Heart right ventricle (tissue), 16 donors: ENCODE results near the gene ZNF593OS. TPM values are rescaled to one million over a fixed set of nuclear protein-coding genes. Genes with fewer than 3 reads are reported as not detected.
A peak's percentile ranks its signal among the peaks of the same experiment; 100 is the strongest.

Experiments
- ATAC-seq, 8 donors: fragments of 200-7000 bp; cut with Tn5 transposase; one replicate each; pipeline ENCODE4 v1.9.1; 2020; ENCODE audit warnings: mild to moderate bottlenecking in 8 of 8, moderate library complexity in 8 of 8, moderate number of reproducible peaks in 1 of 8
- DNase-seq, 2 donors: peaks; one replicate each; pipeline ENCODE4 v3.0.0-alpha.2; 2020
- H3K27ac ChIP-seq, 10 donors: fragments of 200-600 bp; sonication (generic) in 2 of 10; one replicate each; pipeline versions ENCODE4 v1.5.0 to v1.8.0; 2020 to 2022; ENCODE audit warnings: mild to moderate bottlenecking in 3 of 10
- H3K27me3 ChIP-seq, 7 donors: fragments of 200-600 bp; one replicate each; pipeline ENCODE4 v1.8.0; 2021 to 2022; ENCODE audit warnings: mild to moderate bottlenecking in 2 of 7
- H3K36me3 ChIP-seq, 9 donors: fragments of 200-600 bp; sonication (generic) in 1 of 9; one replicate each; pipeline versions ENCODE4 v1.5.0 to v1.8.0; 2020 to 2022; ENCODE audit warnings: mild to moderate bottlenecking in 2 of 9
- H3K4me1 ChIP-seq, 9 donors: fragments of 200-600 bp; sonication (generic) in 1 of 9; one replicate each; pipeline versions ENCODE4 v1.5.0 to v1.8.0; 2020 to 2022; ENCODE audit warnings: mild to moderate bottlenecking in 4 of 9
- H3K4me3 ChIP-seq, 10 donors: fragments of 200-600 bp; sonication (generic) in 2 of 10; one replicate each; pipeline versions ENCODE4 v1.5.0 to v1.8.0; 2020 to 2022; ENCODE audit warnings: mild to moderate bottlenecking in 7 of 10, moderate library complexity in 2 of 10
- H3K9me3 ChIP-seq, 11 donors: fragments of 200-600 bp in 10 of 11; sonication (generic) in 2 of 11; one replicate each; pipeline versions ENCODE4 v1.5.0 to v1.8.0; 2013 to 2022; ENCODE audit warnings: mild to moderate bottlenecking in 2 of 11, control low read depth in 1 of 11, moderate library complexity in 1 of 11
- WGBS, 2 donors: extraction: QIAGEN DNeasy Blood & Tissue Kit; methylation state at CpG; one replicate each; pipeline ENCODE4 v1.1.7; 2013; ENCODE audit warnings: inconsistent platforms in 1 of 2; 5-methylcytosine and 5-hydroxymethylcytosine counted together
- intact Hi-C, 10 donors: fragments of 100-400 bp; cut with DNase I; formaldehyde crosslinking; loops; one replicate each; pipeline versions ENCODE4 v1.11.1 to v1.14.2; 2022
- polyA plus RNA-seq, 2 donors: library from polyadenylated mRNA; stranded (reverse); fragments of 200-250 nt; gene quantifications; one replicate each; pipeline ENCODE4 v1.2.3, GENCODE V29; 2013
- total RNA-seq, 10 donors: library from RNA; stranded (reverse); fragmentation: NEBNext Ultra II Directional in 3 of 10; extraction: Animal tissue kit (Norgen Biotek cat#: 25700) in 3 of 10; gene quantifications; one replicate each; pipeline versions ENCODE4 v1.2.1 to v1.2.4, GENCODE V29; 2021 to 2023
- TF ChIP-seq, protein P1 (sequence below), 9 donors: fragments of 200-600 bp; sonication (generic) in 2 of 9; IDR thresholded peaks; one replicate each; pipeline versions ENCODE4 v1.5.0 to v1.8.0; 2021 to 2022; ENCODE audit warnings: antibody characterized with exemption in 9 of 9, mild to moderate bottlenecking in 5 of 9, moderate library complexity in 1 of 9
- donor health status: Arrhythmogenic right ventricular cardiomyopathy.
- donor health status: ischemic (EF 13 %, LVEDD 7.1; RV severe dilation, severe dysfunction).
- donor health status: healthy with polysubstance abuse.
- donor health status: DM: no; HTN: yes; CAD: no.
- donor health status: DM: no; HTN: no; CAD: no.
- donor health status: ischemic (EF 25% LVEDD 6.9; RV normal size, moderate dysfunction).
- donor health status: ischemic (EF 25% LVEDD 5.7; RV mildly dilated, moderate dysfunction).
- donor health status: healthy.
- donor health status: DM: yes; HTN: yes; CAD: no.
- donor health status: Ischemic cardiomyopathy.
- donor health status: ischemic (EF 35%, LVEDD 5.7; RV mildly dilated, moderate dysfunction).
- donor health status: nonischemic (EF 11% LVEDD 7.7; RV severe dilation, severe dysfunction).
- donor health status: DM: yes; HTN: yes; CAD: no.
- donor health status: PGD.
- donor health status: ischemic (EF 29% LVEDD 5.4; RV normal size, mild dysfunction).
- donor health status: nonischemic (EF 23%, LVEDD 6.1; RV moderate dilation, normal function).

Gene ZNF593OS
- total and polyA plus RNA-seq, 12 donors, result 0.46 TPM; not detected in 11

GRCh38 chr1:26127235-26128163 lies 44.1 kb downstream of the ZNF593OS start:
- DNase-seq (no peak), ATAC-seq (peak in 3 of 8 donors; percentile 2 to 60 (median 46))
- 52 to 54% methylated on average over 13 of the region's 13 CpGs for WGBS, 2 donors
- Histone ChIP-seq H3K4me3 (peak overlapping the region in 2 of 10 donors; percentile 1 to 35), H3K36me3 (peaks cover 0 to 23% (median 0%) of the 10 kb centered on the region in 9 donors), H3K9me3 (no peaks in the 10 kb centered on the region), H3K4me1 (peaks cover 0 to 58% (median 33%) of the 10 kb centered on the region in 9 donors), H3K27me3 (no peaks in the 10 kb centered on the region), H3K27ac (peak overlapping the region in 4 of 10 donors; percentile 2 to 84 (median 12))
- TF ChIP-seq, protein P1, sequence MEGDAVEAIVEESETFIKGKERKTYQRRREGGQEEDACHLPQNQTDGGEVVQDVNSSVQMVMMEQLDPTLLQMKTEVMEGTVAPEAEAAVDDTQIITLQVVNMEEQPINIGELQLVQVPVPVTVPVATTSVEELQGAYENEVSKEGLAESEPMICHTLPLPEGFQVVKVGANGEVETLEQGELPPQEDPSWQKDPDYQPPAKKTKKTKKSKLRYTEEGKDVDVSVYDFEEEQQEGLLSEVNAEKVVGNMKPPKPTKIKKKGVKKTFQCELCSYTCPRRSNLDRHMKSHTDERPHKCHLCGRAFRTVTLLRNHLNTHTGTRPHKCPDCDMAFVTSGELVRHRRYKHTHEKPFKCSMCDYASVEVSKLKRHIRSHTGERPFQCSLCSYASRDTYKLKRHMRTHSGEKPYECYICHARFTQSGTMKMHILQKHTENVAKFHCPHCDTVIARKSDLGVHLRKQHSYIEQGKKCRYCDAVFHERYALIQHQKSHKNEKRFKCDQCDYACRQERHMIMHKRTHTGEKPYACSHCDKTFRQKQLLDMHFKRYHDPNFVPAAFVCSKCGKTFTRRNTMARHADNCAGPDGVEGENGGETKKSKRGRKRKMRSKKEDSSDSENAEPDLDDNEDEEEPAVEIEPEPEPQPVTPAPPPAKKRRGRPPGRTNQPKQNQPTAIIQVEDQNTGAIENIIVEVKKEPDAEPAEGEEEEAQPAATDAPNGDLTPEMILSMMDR (IDR thresholded peaks at IDR 0.05), result no peak
- intact Hi-C loops, result no loop called here

GRCh38 chr1:26126321-26127084 lies 45.1 kb downstream of the ZNF593OS start:
- WGBS, 2 donors, result 69 to 75% methylated on average over 9 of the region's 9 CpGs
- H3K27me3 ChIP-seq, result no peaks in the 10 kb centered on the region
- TF ChIP-seq, protein P1 (IDR thresholded peaks at IDR 0.05), result no peak
- H3K9me3 ChIP-seq, result no peaks in the 10 kb centered on the region
- peak in 4 of 8 donors; percentile 29 to 58 (median 42) for ATAC-seq
- H3K36me3 ChIP-seq, result peaks cover 0 to 33% (median 0%) of the 10 kb centered on the region in 9 donors
- peak overlapping the region in 4 of 10 donors; percentile 2 to 84 (median 14) for H3K27ac ChIP-seq
- DNase-seq, result no peak
- H3K4me3 ChIP-seq, result peak overlapping the region in 1 of 10 donors; percentile 35
- intact Hi-C loops, result no loop called here
- peaks cover 0 to 68% (median 38%) of the 10 kb centered on the region in 9 donors for H3K4me1 ChIP-seq

DNA sequence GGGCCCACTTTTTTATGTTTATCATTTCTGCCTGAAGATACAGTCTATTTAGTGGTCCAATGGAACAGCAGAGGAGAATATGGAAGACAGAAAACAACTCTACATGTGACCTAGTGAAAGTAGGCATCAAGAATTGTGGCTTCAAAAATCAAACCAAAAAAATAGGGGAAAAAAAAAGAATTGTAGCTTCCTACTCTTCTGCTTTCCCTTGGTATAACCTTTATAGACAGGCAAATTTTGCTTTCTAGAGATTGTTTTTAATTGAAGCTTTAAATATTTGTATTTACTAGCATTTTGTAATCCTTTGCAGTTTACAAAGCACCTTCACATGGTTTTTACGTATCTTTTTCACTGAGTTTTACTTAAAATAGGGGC lies 45.7 kb downstream of the ZNF593OS start:
- intact Hi-C loops, result no loop called here
- WGBS, 2 donors, result 82 to 85% methylated on average over 1 of the region's 1 CpG
- TF ChIP-seq, protein P1 (IDR thresholded peaks at IDR 0.05), result no peak
- Histone ChIP-seq H3K36me3 (peaks cover 0 to 34% (median 0%) of the 10 kb centered on the region in 9 donors), H3K4me3 (no peak overlapping the region), H3K9me3 (no peaks in the 10 kb centered on the region), H3K4me1 (peaks cover 0 to 74% (median 42%) of the 10 kb centered on the region in 9 donors), H3K27ac (peak overlapping the region in 1 of 10 donors; percentile 84), H3K27me3 (no peaks in the 10 kb centered on the region)
- DNase-seq (no peak), ATAC-seq (no peak)

DNA sequence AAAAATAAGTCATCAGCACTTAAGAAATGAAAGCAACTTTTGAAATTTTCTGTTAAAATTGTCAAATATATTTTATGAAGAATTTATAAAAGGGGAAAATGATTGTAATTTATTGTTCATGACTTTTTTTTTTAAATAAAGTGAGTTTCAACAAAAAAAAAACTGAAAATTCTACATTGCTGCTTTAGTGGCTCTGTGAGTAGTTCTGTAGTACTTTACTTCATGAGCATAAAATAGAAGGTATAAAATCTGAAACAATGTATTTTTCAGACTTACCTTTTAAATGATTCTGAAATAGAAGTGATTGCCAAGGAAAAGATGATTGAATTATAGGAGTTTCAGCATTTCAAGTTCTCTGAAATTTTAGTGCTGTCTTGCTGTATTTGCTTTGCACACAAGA lies 46.2 kb downstream of the ZNF593OS start:
- intact Hi-C loops, result no loop called here
- Histone ChIP-seq H3K36me3 (peaks cover 0 to 40% (median 0%) of the 10 kb centered on the region in 9 donors), H3K4me3 (no peak overlapping the region), H3K4me1 (peaks cover 0 to 79% (median 45%) of the 10 kb centered on the region in 9 donors), H3K27me3 (no peaks in the 10 kb centered on the region), H3K9me3 (no peaks in the 10 kb centered on the region), H3K27ac (peak overlapping the region in 1 of 10 donors; percentile 84)
- no peak for DNase-seq
- TF ChIP-seq, protein P1 (IDR thresholded peaks at IDR 0.05), result no peak
- no peak for ATAC-seq
